DOHH2 (cell line): ENCODE results near the gene KCNK6.

Experiments
- EZH2phosphoT487 ChIP-seq: fragments of 200-600 bp; sonication (generic); IDR thresholded peaks from 2 replicates; pipeline ENCODE4 v1.6.1; 2017; ENCODE audit warnings: borderline replicate concordance, mild to moderate bottlenecking, antibody characterized with exemption, low read length, moderate library complexity, mixed read lengths
- TF ChIP-seq, protein P1 (sequence below): fragments of 200-600 bp; sonication (generic); IDR thresholded peaks from one replicate; pipeline ENCODE4 v1.5.1; 2014; ENCODE audit warnings: antibody characterized with exemption, mild to moderate bottlenecking, low read depth, low read length; ENCODE audit not compliant: poor library complexity, severe bottlenecking

DNA sequence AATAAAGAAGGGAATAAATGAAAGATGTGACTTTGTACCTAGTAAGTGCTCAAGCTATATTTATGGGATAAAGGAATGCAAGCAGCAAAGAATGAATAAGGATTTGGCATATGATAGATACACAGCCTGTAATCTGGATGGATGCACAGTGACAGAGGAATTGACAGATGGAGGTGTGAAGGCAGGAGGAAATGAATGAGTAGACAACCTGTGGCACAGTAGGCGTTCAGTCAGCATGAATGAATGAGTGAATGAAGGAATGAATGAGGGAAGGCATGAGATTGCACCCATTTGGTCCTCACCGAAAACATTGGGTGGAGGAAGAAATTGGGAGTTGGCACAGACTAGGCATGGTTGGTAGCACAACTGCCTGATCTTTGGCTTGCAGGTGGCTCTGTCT, 49.9 kb downstream of the KCNK6 start:
- TF ChIP-seq, protein P1, sequence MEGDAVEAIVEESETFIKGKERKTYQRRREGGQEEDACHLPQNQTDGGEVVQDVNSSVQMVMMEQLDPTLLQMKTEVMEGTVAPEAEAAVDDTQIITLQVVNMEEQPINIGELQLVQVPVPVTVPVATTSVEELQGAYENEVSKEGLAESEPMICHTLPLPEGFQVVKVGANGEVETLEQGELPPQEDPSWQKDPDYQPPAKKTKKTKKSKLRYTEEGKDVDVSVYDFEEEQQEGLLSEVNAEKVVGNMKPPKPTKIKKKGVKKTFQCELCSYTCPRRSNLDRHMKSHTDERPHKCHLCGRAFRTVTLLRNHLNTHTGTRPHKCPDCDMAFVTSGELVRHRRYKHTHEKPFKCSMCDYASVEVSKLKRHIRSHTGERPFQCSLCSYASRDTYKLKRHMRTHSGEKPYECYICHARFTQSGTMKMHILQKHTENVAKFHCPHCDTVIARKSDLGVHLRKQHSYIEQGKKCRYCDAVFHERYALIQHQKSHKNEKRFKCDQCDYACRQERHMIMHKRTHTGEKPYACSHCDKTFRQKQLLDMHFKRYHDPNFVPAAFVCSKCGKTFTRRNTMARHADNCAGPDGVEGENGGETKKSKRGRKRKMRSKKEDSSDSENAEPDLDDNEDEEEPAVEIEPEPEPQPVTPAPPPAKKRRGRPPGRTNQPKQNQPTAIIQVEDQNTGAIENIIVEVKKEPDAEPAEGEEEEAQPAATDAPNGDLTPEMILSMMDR, result no peak
- TF ChIP-seq EZH2phosphoT487, result no peak
